Activated CD8-positive, alpha-beta memory T cell treated with anti-CD3 and anti-CD28 coated beads for 48 hours (primary cell): ENCODE results near the gene ETS2.
A peak's percentile ranks its signal among the peaks of the same experiment; 100 is the strongest.

Experiments
- DNase-seq, 3 experiments: peaks; one replicate each; pipeline ENCODE4 v3.0.0-alpha.2; 2020; ENCODE audit warnings: low read depth in 2 of 3, low spot score in 2 of 3

ETS2 gene

DNA sequence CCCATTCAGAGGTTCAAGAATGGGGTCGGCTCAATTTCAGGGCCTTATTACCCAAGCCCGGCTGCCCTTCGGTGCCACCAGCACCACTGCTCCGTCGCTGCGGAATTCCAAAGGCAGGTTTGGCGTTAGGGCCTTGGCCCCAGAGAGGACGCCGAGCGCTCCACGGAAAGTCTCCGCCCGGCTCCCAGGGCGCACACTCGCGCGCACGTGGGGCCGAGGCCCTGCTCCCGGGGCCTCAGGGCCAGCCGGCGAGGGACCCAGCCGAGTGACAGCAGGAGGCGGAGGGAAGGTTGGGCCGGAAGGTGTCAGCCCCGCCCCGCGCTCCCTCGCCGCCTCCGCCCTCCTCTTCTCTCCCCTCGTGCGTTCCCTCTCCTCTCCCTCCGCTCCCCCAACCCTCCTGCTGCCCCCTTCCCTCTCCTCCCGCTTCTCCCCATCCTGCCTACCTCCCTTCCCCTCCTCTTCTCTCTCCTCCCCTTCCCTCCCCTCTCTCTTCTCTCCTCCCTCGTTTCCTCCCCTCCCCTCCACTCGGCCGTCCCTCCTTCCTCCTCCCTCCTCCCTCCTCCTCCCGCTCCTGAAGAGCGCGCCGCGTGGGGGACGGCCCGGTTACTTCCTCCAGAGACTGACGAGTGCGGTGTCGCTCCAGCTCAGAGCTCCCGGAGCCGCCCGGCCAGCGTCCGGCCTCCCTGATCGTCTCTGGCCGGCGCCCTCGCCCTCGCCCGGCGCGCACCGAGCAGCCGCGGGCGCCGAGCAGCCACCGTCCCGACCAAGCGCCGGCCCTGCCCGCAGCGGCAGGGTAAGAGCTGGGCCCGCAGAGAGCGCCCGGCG, at the start of gene ETS2:
Gene ETS2 (plus strand): TSS at position 602 of the 825 bp plus-strand sequence. CDS start 4,106 bp downstream, outside the sequence.
- DNase-seq = peak; percentile 40 to 49 (median 43)

DNA sequence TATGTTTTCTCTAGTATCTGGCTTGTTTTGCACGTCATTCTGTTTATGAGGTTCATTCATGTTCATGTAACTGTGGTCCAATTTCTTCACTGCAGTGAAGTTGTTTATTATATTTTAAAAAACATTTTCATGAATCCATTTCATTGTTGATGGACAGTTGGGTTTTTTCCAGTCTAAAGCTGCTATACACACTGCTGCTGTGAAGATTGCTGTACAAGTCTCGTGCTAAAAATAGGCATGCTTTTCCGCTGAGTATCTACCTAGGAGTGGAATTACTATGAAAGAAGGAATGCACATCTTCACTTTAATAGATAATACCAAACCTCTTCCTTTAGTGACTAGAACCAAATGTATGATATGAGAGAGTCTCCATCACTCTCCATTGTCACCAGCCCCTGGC, 49.0 kb upstream of the ETS2 start:
- no peak for DNase-seq

DNA sequence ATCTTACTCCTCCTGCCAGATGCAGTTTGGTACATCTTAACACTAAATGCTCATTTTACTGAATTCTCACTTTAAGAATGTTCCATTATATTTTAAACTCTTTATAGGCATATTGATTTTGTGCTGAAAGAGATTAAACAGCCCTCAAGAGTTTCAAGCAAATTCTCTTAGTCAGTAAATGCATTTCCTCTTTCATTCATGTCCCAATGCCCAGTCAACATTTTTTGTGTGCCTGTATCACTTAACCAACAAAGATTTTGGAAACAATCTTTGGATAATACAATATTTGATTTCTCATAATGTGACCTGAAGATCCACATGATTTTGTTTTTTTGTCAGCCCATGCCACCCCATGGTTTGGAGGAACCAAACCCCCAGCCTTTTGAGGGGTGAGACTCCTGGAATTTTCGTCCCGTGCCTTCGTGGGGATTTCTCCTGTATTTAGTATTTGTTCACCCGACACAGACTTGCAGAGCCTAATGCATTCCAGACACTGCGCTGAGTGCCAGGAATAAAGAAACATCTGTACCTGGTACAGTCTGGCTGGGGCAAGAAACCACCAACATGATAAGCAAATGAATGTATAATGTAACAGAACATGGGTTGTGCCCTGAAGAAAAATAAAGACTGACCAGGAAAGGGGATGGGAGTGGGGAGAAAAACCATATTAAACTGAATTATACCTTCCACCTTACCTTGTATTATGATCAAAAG, 47.1 kb upstream of the ETS2 start:
- DNase-seq = no peak

DNA sequence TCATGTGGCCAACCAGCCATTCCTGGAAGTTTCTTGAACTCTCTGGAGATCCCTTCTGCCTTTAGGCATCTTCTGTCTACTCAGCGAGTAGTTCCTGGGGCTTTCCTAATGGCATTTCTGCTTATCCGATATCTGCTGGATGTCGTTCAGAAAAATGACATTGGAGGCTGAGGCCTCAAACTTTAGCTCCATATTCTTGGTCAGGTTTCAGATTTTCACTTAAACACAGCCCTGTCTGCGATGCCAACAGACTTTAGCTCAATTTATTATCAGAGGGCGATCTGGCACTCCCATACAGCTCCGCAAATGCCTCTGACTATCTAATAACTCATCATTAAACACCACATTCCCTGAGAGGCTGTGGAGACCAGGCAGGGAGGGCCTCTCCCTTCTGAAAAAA, 46.3 kb upstream of the ETS2 start:
- no peak for DNase-seq

DNA sequence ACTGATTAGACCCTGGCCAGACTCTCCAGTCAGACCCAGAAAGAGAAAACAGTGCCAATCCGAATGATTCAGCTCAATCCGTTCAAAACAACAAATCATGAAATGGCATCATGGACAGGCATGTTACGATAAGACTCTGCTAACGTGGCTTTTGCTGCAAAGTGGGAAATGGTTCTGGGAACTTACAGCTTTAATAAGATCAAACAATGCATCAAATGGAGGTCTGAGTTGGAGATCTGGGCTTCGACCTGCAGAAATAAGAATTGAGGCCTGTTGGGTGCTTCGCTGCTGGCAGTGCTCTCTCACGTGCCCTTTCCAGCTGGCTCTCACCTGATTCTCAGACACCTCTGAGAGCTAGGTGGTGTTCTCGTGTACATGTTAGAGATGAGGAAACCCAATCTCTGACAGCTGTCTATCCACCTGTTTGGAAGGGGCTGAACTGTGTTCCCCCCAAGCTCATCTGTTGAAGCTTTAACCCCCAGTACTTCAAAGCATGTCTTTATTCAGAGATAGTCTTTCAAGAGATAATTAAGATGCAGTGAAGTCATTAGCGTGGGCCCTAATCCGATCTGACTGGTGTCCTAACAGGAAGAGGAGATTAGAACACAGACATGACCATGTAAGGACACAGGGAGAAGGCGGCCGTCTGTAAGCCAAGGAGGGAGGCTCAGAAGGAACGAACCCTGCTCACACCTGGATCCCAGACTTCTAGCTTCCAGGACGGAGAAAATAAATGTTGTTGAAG, 45.5 kb upstream of the ETS2 start:
- no peak for DNase-seq

DNA sequence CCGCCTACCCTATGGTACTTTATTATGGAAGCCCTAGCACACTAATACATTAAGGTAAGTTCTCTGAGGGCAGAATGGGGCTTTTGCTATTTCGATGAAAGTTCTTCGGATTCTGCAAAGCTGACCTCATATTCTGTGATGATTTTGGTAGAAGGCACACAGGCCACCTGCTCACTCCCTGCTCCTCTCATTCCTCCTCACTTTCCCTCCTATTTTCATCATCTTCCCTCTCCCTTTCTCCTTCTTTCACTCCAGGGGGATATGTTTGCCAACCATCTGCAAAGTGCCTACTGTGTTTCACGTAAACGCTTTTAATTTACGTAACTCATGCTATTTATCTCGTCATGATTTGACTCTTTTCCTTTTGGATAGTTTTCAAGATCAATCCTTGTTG, 45.0 kb upstream of the ETS2 start:
- DNase-seq = no peak

DNA sequence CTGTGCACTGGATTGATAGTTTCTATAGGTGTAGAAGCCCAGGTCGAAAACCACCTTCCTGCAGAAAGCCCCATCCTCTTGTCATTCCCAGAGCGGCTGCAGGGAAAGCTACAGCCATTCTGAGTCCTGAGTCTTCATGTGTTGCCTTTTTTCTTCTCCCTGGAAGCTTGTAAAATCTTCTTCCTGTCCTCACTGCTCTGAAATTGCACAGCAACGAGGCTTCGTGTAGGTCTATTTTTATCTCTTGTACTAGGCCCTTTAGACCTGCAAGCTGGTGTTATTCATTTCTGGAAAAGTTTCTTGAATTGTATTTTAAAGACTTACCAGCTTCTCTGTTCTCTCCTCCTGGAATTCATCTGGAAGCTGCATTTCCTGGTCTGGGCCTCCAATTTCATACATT, 44.2 kb upstream of the ETS2 start:
- DNase-seq = no peak

DNA sequence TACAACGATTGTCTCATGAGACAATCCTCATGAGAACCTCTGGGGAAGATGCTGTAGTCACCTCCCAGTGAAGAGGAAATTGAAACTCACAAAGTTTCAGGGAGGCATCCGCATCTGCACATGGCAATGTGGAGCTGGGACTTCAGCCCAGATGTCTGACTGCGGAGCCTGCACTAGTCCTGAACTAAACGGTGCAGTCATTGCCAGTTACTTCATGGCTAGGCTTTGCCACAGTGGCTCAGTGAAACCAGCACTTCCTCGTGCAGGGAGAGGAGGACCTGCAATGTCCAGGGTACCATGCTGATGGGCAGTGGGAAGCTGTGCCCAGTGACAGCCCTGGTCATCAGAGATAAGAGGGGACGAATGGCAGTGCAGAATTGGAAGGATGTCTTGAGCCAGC, 40.7 kb upstream of the ETS2 start:
- no peak for DNase-seq

DNA sequence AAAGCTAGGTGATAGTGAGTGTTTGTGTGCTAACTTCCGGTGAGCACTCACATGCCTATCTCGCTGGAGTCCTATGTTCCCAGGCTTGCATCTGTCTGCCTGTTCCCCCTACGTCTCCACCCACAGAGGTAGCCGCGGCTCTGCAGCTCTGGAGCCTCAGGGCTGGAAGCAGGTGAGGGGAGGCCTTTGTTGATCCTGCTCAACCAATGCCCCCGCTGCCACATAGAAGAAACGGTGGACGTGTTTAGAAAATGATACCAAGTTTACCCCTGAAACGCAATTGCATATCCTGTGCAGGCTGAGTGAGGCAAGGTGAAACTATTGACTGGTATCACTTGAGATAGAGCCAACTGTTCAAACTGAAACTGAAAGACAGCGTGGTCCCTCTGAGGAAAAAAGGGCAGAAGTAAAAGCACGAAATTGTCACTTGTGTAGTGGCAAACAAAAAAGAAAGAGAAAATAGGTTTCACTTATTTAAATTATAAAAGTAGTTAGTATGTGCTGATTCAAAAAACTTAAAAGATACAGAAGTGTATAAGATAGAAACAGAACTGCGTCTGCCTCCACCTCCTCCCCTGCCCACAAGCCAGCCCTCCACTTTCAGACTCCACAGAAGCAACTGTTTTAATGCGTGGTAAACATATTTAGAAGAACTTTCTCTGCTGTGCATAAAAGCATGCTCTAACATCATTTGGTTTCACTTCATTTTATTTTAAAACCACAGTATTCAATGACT, 38.6 kb upstream of the ETS2 start:
- DNase-seq = peak in 1 of 3 experiments; percentile 24

DNA sequence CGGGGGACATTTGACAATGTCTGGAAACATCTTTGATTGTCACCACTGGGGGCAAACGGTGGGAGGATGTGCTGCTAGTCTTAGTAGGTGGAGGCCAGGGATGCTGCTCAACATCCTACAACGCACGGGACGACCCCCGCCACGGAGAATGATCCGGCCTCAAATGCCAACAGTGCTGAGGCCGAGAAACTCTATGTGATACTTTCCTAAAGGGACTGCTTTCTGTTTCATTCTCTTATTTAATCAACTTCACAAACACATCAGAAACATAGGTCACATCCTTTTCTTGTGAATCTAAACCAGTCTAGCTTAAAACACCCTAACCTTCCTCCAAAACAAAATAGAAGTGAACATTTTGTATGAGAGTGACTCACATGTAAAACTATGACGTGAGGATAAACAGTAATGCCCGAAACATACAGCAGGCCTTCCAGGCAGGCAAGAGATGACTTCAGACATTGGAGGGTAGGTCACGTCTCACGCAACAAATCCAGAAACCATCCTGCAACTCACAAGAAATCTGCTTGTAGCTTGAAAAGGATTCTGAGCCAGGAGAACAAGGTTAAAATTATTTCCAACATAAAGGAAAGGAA, 37.2 kb upstream of the ETS2 start:
- DNase-seq = peak in 2 of 3 experiments; percentile 33 to 40

DNA sequence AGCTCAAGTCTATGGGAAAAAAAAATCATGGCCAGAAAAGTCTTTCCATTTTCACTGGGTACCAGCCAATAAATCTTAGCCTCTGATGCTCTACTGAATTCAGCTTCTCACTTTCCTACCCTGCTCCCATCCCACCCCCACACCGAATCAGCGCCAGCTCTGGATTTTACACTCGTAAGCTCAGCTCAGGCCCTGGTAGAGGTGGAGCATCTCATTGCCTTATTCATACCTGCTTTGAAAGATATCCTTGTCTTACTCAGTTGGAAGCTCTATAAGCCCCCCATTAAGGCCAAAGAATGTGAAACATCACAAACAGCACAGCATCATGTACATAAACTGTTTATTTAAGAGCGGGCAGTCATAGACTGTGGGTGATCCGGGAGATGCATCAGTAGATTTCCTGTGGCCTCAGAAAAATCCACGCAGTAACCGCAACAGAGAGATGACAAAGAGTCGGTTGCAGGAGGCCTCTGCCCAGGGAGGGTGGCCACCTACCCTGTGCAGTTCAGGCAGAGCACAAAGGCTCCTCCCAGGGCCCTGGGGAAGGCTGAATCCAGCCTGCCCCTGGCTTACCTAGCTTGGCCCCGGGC, 36.4 kb upstream of the ETS2 start:
- no peak for DNase-seq

DNA sequence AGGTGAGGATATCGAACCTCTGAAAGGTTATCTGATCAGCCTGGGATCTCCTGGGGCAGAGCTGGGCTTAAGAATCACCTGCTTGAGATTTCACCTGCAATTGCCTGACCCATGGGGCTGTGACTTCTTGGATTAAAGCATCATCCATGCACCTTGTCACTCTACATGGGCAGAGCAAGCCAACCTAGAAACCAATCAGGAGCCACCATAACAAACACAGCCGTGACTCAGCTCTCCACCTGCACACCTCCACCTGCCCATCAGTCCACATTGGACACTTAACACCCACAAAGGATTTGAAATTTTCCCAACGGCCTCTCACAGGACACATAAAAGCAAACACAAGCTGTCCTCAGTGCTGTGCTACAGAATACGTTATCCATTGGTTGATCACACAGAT, 35.1 kb upstream of the ETS2 start:
- DNase-seq = no peak

DNA sequence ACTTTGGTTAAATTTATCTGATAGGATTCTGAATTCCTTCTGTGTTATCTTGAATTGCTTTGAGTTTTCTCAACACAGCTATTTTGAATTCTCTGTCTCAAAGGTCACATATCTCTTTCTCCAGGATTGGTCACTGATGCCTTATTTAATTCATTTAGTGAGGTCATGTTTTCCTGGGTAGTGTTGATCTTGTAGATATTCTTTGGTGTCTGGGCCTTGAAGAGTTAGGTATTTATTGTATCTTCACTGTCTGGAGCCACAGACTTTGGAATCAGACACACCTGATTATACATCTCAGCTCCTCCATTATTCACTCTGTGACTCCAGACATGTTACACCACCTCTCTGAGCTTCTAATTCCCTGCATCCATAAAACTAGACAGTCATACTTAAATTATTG, 34.2 kb upstream of the ETS2 start:
- DNase-seq = no peak

DNA sequence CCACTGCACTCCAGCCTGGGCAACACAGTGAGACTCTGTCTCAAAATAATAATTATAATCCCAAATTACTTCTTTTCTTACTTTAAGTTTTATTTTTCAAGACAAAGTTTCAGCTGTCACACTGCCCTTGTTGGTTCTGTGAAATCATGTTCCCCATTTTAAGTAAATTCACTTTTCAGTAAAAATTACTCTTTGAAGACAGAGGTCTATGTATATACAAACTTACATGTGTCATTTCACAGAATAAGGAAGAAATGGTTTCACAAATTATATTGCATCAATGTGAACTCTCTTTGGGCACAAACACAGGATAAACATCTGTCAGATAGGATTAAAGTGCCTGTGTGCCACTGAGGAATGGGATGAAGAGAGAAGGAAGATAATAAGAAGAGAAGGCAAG, 33.1 kb upstream of the ETS2 start:
- no peak for DNase-seq

DNA sequence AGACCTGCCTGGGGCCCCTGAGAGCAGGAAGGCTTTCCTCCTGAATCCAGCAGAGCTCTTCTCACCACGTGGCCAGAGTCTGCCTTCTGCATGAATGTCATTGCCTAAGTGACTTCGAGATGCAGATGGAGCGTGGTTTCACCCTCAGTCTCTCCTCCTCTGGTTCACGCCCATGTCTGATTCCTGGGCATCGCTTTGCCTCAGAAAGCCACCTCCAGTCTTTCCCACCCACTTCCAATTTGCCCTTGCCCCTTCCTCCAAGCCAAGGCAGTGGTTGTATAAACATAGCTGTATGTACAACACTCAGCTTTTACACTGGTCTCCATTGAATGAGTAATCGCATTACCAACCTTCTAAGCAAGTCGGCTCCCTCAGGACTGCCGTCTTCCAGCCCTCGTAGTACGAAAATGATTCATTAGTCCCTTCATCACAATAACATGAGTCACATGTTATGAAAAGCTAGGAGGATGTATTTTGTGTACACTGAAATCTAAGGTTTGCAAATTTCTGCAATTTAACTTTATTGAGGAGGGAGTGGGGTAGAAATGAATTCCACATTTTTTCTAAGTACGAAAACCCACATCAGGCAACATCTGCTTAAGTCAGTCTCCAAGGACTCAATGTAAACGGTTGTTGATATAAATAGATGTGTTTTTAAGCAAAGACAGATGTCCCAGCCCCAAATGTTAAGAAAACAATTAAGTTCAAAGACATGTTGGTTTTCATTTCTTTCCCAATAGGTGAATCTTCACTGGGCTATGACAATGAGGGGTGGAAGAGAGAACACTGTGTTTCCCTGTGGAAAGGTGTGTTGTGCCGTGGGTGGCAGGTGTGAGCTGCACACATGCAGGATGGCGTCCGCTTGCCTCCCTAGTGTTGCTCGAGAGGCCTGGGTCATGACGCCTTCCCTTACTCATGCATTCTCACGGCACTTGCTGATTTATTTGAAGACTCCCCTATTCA, 32.3 kb upstream of the ETS2 start:
- DNase-seq = no peak

DNA sequence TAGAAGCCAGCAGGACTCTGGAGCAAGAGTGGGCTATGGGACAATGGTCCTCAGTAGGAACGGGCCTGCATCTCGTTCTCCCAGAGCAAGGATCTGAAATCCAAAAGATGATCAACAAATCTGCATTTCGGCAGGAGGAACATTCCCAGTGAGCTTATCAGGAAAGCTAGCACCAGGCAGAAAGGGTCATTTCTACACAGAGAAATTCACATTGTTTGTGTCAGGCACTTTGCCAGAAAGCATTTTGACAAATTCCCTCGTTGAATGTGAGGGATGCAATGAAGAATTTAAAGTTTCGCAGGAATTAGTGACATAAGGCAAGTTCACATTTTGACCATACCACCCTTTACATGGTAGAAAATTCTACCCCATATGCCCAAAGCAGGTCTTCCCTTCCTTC, 31.6 kb upstream of the ETS2 start:
- DNase-seq = no peak

DNA sequence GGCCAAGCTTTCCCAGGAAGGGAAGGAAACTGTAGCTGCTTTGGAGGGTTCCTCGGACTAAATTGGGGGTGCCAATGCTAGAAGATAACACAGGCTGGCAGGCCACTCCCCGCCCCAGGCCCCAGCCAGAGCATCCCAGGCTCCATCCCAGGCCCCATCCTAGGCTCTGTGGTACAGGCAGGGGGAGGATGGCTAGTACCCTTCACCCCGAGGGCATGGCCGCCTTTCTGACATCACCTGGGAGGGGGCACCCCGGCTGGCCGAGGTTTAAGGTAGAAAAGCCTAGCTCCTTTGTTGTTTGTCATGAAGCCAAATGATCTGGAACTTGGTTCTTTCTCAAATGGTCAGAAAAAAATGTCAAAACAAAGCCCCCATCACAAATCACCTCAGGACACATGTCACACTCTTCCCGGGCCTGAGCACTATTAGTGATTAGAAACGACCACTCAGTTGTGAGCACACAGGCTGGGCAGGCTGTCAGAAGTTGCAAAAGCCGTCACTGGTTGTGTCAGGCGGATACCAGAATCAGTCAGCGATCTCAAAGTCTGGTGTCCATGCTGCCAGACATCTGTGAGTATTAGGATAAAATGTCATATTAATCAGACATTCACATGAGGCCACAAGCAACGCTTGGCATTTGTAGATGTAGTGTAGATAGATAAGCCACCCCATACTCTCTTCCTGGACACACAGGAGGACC, 31.0 kb upstream of the ETS2 start:
- DNase-seq = no peak

DNA sequence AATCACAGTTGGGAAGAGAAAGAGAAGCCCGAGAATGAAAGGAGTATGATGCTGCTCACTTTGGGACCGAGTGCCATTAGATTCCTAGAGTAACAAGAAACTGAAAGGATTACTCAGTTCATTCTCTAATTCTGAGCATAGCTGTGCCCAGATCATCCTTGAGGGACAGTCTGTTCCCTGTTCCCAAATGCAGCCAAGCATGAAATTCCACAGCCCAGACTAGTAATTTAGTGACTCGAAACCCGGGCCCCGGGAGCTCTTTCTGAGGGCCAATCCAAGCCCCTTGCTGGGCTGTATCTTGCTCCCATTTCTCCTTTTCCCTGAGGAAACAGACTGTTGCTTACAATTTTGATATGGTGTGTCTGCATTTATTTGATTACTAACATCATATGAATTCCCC, 30.0 kb upstream of the ETS2 start:
- DNase-seq = no peak

DNA sequence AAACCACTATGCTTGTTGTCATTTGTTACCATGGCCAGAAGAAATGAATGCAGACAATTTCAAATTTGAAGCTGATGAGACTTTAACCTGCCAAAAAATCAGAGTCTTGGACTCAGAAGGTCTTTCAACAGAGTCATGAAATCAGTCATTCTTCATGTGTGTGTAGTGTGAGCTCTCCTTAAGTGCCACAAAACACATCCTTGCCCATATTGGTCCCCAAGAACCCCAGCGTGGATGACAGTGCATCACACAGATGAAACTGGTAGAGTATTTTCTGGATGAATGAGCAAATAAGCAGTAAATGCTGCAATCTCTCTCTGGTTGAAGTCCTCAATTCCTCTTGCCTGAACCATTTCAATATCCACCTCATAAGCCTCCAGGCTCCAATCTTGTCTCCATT, 28.7 kb upstream of the ETS2 start:
- DNase-seq = no peak
